WI38 (cell line): ENCODE measurements around the gene RING1.

Experiments
- H3K4me3 ChIP-seq: 2 replicates; pipeline ENCODE4 v1.5.1; 2011; ENCODE audit warnings: low read depth, mild to moderate bottlenecking, control low read depth, low read length
- CTCF ChIP-seq: IDR thresholded peaks from 2 replicates; pipeline ENCODE4 v1.5.1; 2012; ENCODE audit warnings: low read depth, mild to moderate bottlenecking, control low read depth, low read length

Gene RING1

DNA sequence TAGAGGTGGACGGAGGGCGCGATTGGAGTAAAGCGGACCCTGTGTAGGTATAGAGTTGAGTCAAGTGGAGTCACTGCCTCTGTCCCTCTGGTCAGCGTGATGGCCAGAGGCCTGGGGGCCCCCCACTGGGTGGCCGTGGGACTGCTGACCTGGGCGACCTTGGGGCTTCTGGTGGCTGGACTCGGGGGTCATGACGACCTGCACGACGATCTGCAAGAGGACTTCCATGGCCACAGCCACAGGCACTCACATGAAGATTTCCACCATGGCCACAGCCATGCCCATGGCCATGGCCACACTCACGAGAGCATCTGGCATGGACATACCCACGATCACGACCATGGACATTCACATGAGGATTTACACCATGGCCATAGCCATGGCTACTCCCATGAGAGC, 7.2 kb upstream of the RING1 start:
- peak overlapping the region; percentile 84 for H3K4me3 ChIP-seq
- TF ChIP-seq CTCF, result no peak

DNA sequence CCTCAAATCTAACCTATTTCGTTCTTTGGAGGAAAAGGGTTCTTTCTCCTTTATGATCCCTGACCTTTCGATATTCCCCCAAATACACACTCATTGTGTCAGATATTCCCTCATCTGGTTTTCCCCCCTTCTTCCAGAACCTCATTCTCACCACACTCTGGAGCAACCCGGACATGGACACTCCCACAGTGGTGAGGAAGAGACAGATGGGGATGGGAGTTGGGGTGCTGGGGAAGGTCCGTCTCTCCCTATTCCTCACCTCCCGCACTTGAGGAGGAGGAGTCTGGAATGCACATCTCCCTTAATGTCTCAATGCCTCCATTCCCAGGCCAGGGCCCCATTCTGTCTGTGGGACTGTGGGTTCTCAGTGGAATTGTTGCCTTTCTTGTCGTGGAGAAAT, 6.4 kb upstream of the RING1 start:
- TF ChIP-seq CTCF, result no peak
- peak overlapping the region; percentile 84 for H3K4me3 ChIP-seq

- no peak overlapping the region for H3K4me3 ChIP-seq
- TF ChIP-seq CTCF, result no peak
Measured at GRCh38 chr6:33202799-33203198, 5.5 kb upstream of the RING1 start.

DNA sequence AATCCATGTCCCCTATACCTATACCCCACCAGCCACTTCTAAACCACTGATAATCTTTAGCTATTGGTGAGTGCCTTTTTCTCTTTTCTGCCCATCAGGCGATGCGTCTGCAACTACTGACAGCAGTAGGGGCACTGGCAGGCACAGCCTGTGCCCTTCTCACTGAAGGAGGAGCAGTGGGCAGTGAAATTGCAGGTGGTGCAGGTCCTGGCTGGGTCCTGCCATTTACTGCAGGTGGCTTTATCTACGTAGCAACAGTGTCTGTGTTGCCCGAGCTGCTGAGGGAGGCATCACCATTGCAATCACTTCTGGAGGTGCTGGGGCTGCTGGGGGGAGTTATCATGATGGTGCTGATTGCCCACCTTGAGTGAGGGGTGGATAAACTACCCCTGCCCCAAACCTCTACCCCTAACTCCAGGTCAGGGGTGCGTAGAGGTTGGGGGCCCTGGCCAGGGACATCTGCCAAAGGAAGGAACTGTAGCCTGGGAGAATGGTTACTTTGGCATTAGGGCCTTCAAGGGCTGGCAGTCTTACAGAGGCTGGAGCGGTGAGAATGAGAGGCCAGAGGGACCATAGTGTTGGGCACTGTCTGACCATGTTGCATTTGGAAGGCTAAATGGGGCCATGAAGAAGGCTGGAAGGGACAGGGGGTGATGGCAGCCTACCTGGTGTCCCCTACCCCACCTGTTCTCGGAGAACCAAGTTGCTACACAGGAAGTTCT, 4.7 kb upstream of the RING1 start:
- no peak overlapping the region for H3K4me3 ChIP-seq
- TF ChIP-seq CTCF, result no peak

DNA sequence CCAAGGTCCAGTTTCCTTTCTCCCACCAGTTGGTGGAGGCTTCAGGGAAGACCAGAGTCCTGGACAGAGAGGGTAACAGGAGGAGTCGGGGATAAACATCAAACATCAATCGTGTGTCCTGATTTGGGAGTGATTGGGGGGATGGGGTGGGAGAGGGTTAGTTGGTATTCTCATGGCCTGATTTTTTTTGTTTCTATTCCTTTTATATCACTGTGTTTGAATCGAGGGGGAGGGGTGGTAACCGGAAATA, 4.2 kb upstream of the RING1 start:
- H3K4me3 ChIP-seq, result no peak overlapping the region
- TF ChIP-seq CTCF, result no peak

DNA sequence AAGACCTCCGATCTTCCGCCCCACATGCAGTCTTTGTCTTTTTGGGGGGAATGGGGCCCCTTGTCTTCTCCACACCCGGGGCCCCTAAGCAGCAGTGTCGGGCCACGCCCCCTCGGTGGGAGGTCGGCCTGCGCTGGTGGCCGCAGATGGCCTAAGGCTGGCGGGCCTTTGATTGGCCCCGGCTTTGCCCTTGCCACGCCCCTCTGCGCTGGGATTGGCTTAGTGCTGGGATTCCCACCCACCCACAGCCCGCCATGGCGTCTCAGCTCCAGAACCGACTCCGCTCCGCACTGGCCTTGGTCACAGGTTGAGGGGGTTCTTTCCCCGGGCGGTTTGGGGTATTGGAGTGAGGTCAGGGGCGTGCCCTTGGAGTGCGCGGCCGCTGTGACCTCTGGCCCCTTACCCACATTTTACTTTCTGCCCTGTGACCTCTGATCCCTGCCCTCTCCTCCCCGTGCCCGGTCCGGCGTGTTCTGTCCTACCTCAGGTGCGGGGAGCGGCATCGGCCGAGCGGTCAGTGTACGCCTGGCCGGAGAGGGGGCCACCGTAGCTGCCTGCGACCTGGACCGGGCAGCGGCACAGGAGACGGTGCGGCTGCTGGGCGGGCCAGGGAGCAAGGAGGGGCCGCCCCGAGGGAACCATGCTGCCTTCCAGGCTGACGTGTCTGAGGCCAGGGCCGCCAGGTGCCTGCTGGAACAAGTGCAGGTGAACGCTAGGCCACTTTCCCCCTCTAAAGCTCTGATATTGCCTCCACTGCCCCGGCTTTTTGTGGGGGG, 3.7 kb upstream of the RING1 start, which contains the start of gene HSD17B8:
HSD17B8 (plus strand) TSS at position 241 of the 776 bp plus-strand sequence; CDS start at position 255, 14 bp downstream.
- TF ChIP-seq CTCF, result no peak

More for the DNA sequence above, 3.7 kb upstream of the RING1 start, which contains the start of gene HSD17B8:
- peak within 1 kb of the TSS; percentile 68 for H3K4me3 ChIP-seq
